ENCODE measurements around the gene PAPSS1. TPM values are rescaled to one million over a fixed set of nuclear protein-coding genes. Genes with fewer than 3 reads are reported as not detected.

PAPSS1 gene
- total and polyA plus RNA-seq, 2 donors from 2014 or later = 28.1 to 47.7 TPM

- intact Hi-C loops (cut with DNase I) = no loop called here
- Histone ChIP-seq H3K9me3 (ENCODE audit: control insufficient read depth in 2 of 3, insufficient read depth in 1 of 3, low read length in 3 of 3) (no peaks in the 10 kb centered on the region), H3K27ac (ENCODE audit: low read depth in 2 of 2, low read length in 2 of 2) (no peak overlapping the region), H3K36me3 (ENCODE audit: control insufficient read depth in 2 of 3, insufficient read depth in 3 of 3, low read length in 3 of 3) (no peaks in the 10 kb centered on the region), H3K27me3 (ENCODE audit: control insufficient read depth, insufficient read depth, low read length) (no peaks in the 10 kb centered on the region), H3K4me1 (ENCODE audit: control insufficient read depth in 2 of 3, insufficient read depth in 2 of 3, low read depth in 1 of 3, low read length in 3 of 3) (no peaks in the 10 kb centered on the region), H3K9ac (ENCODE audit: low read length in 3 of 3) (no peak overlapping the region), H3K4me3 (ENCODE audit: low read length in 3 of 3) (no peak overlapping the region)
- TF ChIP-seq, protein P1, sequence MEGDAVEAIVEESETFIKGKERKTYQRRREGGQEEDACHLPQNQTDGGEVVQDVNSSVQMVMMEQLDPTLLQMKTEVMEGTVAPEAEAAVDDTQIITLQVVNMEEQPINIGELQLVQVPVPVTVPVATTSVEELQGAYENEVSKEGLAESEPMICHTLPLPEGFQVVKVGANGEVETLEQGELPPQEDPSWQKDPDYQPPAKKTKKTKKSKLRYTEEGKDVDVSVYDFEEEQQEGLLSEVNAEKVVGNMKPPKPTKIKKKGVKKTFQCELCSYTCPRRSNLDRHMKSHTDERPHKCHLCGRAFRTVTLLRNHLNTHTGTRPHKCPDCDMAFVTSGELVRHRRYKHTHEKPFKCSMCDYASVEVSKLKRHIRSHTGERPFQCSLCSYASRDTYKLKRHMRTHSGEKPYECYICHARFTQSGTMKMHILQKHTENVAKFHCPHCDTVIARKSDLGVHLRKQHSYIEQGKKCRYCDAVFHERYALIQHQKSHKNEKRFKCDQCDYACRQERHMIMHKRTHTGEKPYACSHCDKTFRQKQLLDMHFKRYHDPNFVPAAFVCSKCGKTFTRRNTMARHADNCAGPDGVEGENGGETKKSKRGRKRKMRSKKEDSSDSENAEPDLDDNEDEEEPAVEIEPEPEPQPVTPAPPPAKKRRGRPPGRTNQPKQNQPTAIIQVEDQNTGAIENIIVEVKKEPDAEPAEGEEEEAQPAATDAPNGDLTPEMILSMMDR (IDR thresholded peaks at IDR 0.05; ENCODE audit: borderline replicate concordance, extremely low read depth, insufficient read depth) = no peak
- FAIRE-seq (no peak), DNase-seq (no peak)
These were observed 51.0 kb downstream of the PAPSS1 start for GRCh38 chr4:107669068-107669467.

GRCh38 chr4:107666134-107666533 lies 53.9 kb downstream of the PAPSS1 start:
- H3K27me3 ChIP-seq (ENCODE audit: control insufficient read depth, insufficient read depth, low read length) = no peaks in the 10 kb centered on the region
- H3K4me3 ChIP-seq (ENCODE audit: low read length in 3 of 3) = no peak overlapping the region
- no peaks in the 10 kb centered on the region for H3K4me1 ChIP-seq (ENCODE audit: control insufficient read depth in 2 of 3, insufficient read depth in 2 of 3, low read depth in 1 of 3, low read length in 3 of 3)
- H3K9ac ChIP-seq (ENCODE audit: low read length in 3 of 3) = no peak overlapping the region
- H3K36me3 ChIP-seq (ENCODE audit: control insufficient read depth in 2 of 3, insufficient read depth in 3 of 3, low read length in 3 of 3) = no peaks in the 10 kb centered on the region
- no peak overlapping the region for H3K27ac ChIP-seq (ENCODE audit: low read depth in 2 of 2, low read length in 2 of 2)
- FAIRE-seq (peak; percentile 83), DNase-seq (peak in 2 of 5 donors; percentile 51 to 76)
- intact Hi-C loops (cut with DNase I) = no loop called here
- H3K9me3 ChIP-seq (ENCODE audit: control insufficient read depth in 2 of 3, insufficient read depth in 1 of 3, low read length in 3 of 3) = no peaks in the 10 kb centered on the region
- TF ChIP-seq, protein P1 (IDR thresholded peaks at IDR 0.05; ENCODE audit: borderline replicate concordance, extremely low read depth, insufficient read depth) = peak; percentile 44

GRCh38 chr4:107665001-107665400 lies 55.0 kb downstream of the PAPSS1 start:
- Histone ChIP-seq H3K9me3 (ENCODE audit: control insufficient read depth in 2 of 3, insufficient read depth in 1 of 3, low read length in 3 of 3) (no peaks in the 10 kb centered on the region), H3K27ac (ENCODE audit: low read depth in 2 of 2, low read length in 2 of 2) (no peak overlapping the region), H3K4me1 (ENCODE audit: control insufficient read depth in 2 of 3, insufficient read depth in 2 of 3, low read depth in 1 of 3, low read length in 3 of 3) (no peaks in the 10 kb centered on the region), H3K4me3 (ENCODE audit: low read length in 3 of 3) (no peak overlapping the region), H3K36me3 (ENCODE audit: control insufficient read depth in 2 of 3, insufficient read depth in 3 of 3, low read length in 3 of 3) (no peaks in the 10 kb centered on the region), H3K9ac (ENCODE audit: low read length in 3 of 3) (no peak overlapping the region), H3K27me3 (ENCODE audit: control insufficient read depth, insufficient read depth, low read length) (no peaks in the 10 kb centered on the region)
- no peak for DNase-seq
- no peak for FAIRE-seq
- TF ChIP-seq, protein P1 (IDR thresholded peaks at IDR 0.05; ENCODE audit: borderline replicate concordance, extremely low read depth, insufficient read depth) = no peak
- intact Hi-C loops (cut with DNase I) = no loop called here

All from kidney (tissue), 14 donors.